Stimulated activated CD4-positive, alpha-beta T cell treated with anti-CD3 and anti-CD28 coated beads, TNF-alpha, amount 100 ng/mL, for 24 hours (primary cell): ENCODE data around the gene EML1.
"Not testable (repeated sequence)": the region's sequence is repeated elsewhere in the genome, so short reads cannot be mapped to it uniquely, and the experiment has no call there.

Experiments
- DNase-seq, 3 experiments: peaks; one replicate each; pipeline ENCODE4 v3.0.0-alpha.2; 2020; ENCODE audit warnings: low read depth in 3 of 3

The EML1 gene

DNA sequence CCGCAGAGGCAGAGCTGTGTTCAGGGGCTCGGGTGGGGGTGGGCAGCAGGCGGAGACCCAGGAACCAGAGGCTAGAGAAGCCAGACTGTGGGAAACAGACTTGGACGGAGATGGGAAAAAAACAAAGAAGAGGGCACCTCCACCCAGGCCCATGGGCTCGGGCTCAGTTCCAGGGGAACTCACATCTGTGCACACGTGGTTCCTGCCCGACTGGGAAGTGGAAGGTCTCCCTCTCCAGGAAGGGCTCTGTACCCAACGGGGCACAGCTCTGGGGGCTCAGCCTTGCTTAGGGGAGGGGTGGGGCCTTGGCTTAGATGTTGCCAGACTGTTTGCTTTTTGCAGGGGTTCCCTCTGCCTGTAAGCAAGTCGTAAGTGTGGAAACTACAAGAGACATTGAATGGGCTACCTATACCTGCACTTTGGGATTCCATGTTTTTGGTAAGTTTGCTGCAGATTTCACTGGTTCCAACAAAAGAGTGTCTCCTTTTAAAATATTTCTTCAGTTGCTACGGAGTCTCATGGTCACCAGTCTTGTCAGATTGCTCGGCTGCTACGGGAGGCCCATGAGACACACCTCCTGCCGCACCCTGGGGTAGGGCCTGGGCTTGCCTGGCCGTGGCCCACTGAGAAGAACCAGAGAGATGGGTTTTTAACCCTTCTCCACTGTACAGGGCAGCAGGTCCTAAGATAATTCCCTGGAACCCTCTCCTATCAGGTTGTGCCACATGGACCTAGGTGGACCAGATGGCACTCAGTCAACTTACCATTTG is 144.4 kb downstream of the EML1 start:
- no peak for DNase-seq

- DNase-seq = no peak
Observed at GRCh38 chr14:99938376-99938775, 145.2 kb downstream of the EML1 start.

DNA sequence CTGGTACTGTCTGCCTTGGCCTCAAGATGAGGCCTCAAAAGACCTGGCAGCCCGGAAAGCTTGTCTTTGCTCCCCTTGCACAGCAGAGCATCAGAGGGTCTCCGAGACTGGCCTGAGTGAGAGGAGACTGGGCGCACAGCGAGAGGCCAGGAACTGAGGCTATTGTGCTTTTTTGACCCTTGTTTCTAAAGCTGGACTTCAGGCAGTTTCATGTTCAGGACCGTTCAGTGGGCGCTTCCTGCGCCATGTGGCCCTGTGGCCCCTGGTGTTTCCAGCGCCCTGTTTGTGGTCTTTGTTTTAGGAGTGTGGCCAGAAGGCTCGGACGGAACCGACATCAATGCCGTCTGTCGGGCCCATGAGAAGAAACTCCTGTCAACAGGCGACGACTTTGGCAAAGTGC is 145.7 kb downstream of the EML1 start:
- no peak for DNase-seq

DNA sequence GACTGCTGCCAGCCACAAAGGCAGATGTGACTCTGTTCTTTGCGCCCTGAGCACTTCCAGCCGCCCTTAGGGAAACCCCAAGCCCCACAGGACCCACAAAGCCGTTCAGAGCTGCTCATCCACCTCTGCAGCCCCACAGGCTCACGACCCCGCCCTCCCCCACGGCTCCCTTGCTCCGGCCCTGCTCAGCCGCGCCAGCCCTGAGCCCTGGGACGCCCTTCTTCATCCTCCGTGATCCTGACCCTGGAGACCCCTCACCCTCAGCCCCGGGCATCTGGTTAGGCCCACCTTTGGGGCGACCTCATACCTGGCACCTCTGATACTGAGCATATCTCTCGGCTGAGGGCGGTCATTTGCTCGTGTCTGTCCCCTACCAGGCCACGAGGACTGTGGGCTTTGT is 146.2 kb downstream of the EML1 start:
- no peak for DNase-seq

GRCh38 chr14:99940064-99940463 is 146.9 kb downstream of the EML1 start:
- no peak for DNase-seq

DNA sequence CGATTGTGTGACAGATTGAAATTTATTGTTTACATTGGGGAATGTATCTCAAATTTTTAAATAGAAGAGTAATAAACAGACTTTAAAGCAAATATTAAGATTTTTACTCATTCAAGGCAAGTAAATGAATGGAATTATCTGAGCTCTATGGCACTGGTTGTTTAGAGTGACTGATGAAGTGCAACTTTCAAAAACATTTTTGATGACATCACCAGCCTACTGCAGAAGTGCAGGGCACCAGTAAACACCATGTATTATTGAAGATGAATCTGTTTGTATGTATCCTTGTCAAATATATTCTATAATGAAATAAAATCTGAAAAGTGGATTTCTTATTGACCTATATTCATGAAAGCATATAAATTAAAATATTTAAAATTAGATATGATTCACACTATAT is 148.0 kb downstream of the EML1 start:
- no peak for DNase-seq

DNA sequence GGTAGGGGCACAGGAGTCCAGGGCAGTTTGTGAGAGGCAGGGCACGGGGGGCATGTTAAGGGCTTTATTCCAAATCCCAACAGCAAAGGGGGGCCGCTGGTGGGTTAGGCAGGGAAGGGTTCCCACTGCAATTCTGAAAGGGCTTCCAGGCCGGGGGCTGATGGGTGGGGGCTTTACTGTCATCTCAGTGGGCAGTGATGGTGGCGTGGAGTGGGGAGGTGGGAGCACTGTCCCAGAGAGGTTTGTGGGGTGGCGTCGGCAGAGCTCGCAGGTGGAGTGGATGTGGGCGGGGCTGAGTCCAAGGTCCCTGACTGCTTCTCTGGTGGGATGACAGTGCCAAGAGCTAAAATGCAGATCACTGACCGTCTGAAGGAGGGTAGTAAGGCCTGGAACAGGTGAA is 150.4 kb downstream of the EML1 start:
- no peak for DNase-seq

- no peak for DNase-seq
Observed at GRCh38 chr14:99944241-99944651, 151.0 kb downstream of the EML1 start.

- no peak for DNase-seq
Observed at GRCh38 chr14:99945732-99946651, 152.8 kb downstream of the EML1 start.

DNA sequence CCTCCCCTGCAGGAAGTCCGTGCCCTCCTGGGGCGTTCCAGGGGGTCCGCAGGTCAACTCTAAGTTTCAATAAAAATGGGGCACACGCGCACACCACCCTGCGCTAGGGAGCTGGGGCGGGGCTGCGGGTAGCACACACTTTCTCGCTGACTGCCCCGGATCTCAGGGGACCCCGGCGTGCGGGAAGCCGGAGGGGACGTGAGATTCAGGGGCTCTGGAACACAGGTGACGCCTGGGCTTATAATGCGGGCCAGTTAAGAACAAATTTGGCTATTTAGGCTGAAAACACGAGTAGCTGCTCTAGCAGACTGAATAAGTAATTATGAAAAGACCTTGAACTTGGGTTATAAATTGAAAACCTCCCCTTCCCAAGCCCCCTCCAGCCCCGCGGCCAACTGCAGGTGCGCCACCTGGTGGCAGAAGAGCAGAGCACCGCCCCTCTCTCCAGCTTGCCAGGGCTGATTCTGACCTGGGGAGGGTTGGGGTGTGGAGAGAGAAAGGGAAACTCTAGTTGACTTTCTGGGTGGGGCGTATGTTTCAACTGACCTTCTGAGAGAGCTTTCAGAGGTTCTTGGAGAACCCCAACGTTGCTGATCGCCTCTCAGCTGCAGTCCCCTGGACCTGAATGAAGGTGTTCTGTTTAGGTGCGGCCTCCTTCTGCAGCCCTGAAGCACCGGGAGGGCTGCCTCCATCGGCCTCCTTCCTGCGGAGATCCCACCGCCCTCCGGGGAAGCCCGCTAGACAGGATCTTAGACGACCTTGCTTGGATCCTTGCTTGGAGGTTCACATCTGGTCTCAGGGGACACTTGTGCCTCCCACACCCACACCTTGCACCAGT is 153.7 kb downstream of the EML1 start:
- peak; percentile 17 to 41 (median 23) for DNase-seq

DNA sequence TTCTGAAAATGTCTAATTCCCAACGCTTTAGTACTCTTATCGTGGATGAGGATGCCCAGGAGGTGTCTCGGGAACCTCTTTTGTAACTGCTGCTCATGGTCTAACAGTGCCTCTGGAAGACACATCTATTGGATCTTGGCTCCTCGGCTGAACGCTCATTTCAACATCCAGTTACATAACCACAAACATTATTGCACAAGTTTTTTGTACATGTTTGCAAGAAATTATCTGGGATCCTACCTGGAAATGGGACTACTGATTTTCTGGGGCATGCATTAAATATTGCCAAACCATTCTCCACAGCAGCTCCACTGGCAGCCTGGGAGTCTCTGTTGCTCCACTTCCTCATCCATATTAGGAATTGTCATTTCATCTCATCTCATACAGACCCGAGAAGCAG is 154.5 kb downstream of the EML1 start:
- no peak for DNase-seq

GRCh38 chr14:99949011-99949732 is 156.0 kb downstream of the EML1 start:
- DNase-seq = not testable (repeated sequence)

DNA sequence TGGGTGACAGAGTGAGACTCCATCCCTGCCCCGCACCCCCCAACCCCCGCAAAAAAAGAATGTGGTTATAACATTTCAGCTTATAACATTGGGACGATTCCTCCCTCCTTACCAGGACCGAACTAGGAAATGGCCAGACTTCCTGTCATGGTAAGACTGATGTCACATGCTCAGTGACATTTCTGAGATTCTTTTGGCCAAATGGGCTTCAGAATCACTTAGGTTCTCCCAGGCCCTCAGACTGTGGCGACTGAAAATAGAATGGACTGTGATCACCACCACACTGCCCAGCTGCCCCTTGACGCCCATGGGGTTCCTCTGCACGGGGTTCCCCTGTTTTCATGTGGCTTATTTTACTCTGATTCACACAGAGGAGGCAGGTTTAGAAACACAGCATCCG is 157.0 kb downstream of the EML1 start:
- no peak for DNase-seq

DNA sequence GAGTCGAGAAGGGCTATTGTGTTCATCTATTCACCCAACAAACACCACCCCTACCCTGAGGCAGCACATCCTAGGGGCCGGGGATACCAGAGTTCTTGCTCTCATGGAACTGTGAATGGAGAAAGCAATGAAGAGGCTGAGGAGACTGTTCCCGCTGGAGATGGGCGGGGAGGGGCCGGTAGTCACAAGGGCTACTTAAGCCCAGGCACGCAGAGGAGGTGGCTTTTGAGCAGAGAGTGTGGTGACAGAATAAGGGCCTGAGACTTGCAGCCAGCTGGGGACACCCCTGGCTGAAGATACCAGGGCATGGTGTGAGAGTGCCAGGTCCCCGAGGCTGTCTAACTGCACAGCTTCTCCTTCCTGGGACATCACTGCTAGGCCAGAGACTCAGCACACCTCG is 157.9 kb downstream of the EML1 start:
- no peak for DNase-seq

DNA sequence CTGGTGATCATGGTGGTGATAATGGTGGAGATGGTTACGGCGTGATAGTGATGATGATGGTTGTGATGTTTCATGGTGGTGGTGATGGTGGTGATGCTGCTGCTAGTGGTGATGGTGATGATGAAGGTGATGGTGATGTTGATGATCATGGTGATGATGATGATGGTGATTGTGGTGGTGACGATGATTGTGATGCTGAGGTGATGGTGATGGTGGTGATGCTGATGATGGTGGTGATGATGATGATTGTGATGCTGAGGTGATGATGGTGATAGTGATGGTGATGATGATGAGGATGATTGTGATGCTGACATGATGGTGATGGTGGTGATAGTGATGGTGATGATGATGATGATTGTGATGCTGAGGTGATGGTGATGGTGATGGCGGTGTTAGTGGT is 158.8 kb downstream of the EML1 start:
- no peak for DNase-seq

DNA sequence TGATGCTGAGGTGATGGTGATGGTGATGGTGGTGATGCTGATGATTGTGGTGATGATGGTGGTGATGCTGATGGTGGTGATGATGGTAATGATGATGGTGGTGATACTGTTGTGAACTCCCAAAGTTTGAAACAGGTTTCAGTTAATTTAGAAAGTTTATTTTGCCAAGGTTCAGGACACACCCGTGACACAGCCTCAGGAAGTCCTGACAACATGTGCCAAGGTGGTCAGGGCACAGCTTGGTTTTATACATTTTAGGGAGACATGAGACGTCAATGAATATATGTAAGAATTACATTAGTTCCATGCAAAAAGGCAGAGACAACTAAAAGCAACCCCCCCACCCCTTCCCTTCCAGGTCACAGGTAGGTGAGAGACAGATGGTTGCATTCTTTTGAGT is 159.2 kb downstream of the EML1 start:
- no peak for DNase-seq

DNA sequence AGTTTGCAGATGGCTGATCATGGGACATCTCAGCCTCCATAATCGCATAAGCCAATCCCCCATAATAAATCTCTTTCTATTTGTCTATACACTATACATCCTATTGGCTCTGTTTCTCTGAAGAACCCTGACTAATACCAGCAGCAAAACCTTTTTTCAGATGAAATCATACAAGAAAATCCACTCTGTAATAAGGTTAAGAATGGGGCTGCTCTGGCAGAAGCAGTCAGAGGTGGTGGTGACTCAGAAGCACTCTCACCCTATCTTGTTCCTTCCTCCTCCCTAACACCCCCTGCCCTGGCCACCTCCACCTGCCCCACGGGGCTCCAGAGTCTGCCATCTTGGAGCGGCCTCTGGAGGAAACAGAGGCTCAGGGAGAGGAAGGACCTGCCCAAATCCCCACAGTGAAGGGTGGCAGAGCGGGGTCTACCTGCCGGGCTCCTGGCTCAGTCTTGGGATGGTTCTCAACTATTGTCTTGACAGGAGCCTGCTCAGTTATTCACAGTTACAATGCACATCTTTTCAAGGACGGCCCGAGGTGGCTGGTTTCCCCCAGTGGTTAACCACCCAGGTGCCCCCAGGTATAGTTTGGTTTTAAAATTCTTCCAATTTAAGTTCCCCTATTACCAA is 162.7 kb downstream of the EML1 start:
- no peak for DNase-seq

DNA sequence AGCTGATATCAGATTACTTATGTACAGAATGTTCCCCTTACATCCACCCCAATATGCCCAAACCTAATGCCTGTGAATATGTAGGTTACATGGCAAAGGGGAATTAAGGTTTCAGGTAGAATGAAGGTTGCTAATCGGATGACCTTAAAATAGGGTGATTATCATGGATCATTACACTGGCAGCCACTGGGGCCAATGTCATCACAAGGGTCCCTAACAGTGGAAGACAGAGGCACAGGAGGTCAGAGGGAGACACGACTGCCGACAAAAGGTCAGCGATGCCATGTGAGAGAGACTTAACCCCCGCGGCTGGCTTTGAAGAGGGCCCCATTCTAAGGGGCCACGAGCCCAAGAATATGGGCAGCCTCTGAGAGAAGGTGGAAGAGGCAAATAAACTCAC is 165.2 kb downstream of the EML1 start:
- DNase-seq = no peak

DNA sequence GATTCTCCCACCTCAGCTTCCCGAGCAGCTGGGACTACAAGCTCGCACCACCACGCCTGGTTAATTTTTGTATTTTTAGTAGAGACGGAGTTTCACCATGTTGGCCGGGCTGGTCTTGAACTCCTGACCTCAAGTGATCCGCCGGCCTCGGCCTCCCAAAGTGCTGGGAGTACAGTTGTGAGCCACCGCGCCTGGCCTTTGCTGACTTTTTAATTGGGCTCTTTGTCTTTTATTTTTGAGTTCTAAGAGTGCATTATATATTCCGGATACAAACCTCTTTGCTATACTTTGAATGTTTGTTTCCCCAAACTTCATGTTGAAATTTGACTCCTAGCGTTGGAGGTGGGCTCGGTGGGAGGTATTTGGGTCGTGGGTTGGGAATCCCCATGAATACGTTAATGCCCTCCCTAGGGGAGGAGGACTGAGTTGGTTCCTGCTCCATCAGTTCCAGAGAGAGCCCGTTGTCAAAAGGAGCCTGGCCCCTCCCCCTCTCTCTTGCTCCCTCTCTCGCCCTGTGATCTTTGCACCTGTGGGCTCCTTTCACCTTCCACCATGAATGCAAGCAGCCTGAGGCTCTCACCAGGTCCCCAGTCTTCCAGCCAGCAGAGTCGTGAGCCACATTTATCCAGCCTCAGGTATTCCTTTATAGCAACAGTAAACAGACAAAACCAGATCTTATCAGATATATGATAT is 168.8 kb downstream of the EML1 start:
- no peak for DNase-seq

DNA sequence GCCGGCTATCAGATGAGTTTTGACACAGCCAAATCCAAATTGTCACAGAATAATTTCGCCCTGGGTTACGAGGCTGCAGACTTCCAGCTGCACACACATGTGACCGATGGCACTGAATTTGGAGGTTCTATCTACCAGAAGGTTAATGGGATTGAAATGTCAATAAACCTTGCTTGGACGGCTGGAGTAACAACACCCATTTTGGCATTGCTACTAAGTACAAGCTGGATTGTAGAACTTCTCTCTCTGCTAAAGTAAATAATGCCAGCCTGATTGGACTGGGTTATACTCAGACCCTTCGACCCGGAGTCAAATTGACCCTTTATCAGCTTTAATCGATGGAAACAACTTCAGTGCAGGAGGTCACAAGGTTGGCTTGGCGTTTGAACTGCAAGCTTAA is 171.8 kb downstream of the EML1 start:
- no peak for DNase-seq
